Activated CD8-positive, alpha-beta memory T cell treated with anti-CD3 and anti-CD28 coated beads, Interleukin-2, amount 10 ng/mL, durations not matched to agents 7 days and 5 days (primary cell): ENCODE results near the gene PLPP2. TPM values are rescaled to one million over a fixed set of nuclear protein-coding genes. Genes with fewer than 3 reads are reported as not detected.
"Not testable (repeated sequence)": the region's sequence is repeated elsewhere in the genome, so short reads cannot be mapped to it uniquely, and the experiment has no call there.

Experiments used
- ATAC-seq: fragments of 150-1000 bp; cut with Tn5 transposase; one replicate; pipeline ENCODE4 v1.10.0; 2021; ENCODE audit warnings: moderate library complexity
- CTCF ChIA-PET: fragments of 350-600 bp; sonication (Branson Sonifier 250); formaldehyde crosslinking; loops from one replicate; lab custom pipeline; 2021; ENCODE audit warnings: antibody characterized with exemption; lab: Charles Lee
- DNase-seq: peaks from one replicate; pipeline ENCODE4 v3.0.0-alpha.2; 2020
- H3K27ac Mint-ChIP-seq: one replicate; pipeline ENCODE4 v1.8.0; 2021; ENCODE audit warnings: mild to moderate bottlenecking, mixed read lengths
- H3K27me3 Mint-ChIP-seq: one replicate; pipeline ENCODE4 v1.8.0; 2021; ENCODE audit warnings: mixed read lengths
- H3K36me3 Mint-ChIP-seq: one replicate; pipeline ENCODE4 v1.8.0; 2021; ENCODE audit warnings: mild to moderate bottlenecking, mixed read lengths
- H3K4me1 Mint-ChIP-seq: one replicate; pipeline ENCODE4 v1.8.0; 2021; ENCODE audit warnings: mixed read lengths
- H3K4me3 Mint-ChIP-seq: one replicate; pipeline ENCODE4 v1.8.0; 2021; ENCODE audit warnings: mild to moderate bottlenecking, moderate library complexity, mixed read lengths
- H3K9me3 Mint-ChIP-seq: one replicate; pipeline ENCODE4 v1.8.0; 2022; ENCODE audit warnings: low read depth, mixed read lengths
- total RNA-seq, 2 experiments: library from RNA; stranded (reverse); gene quantifications; one replicate each; pipeline ENCODE4 v1.2.3, GENCODE V29; 2021

PLPP2 gene
- total RNA-seq, 2 experiments from 2014 or later = not detected

DNA sequence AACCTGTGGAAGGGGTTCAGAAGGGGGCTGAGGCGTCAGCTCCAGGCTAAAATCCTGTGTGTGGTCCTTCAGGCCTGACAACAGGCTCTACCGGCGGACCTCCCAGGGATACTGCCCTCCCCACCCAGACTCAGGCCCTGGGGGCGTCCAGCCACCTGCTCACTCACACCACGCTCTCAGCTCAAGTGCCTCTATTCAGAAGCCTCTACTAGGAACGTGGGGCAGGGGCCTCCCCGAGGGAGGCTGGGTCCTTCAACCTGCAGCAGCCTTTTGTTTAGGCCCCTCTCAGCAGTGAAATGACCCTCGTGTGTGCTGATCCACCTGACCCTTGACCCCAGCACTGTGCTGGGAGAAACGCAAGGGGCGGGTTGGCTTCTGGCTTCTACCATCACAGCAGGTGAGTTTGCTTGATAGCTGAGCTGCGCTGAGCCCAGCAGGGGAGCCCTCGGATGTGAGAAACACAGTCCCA is 10.6 kb downstream of the PLPP2 start:
- Mint-ChIP-seq H3K4me1 (no peaks in the 10 kb centered on the region), H3K36me3 (no peaks in the 10 kb centered on the region), H3K27me3 (peaks cover 13% of the 10 kb centered on the region), H3K4me3 (no peak overlapping the region), H3K27ac (no peak overlapping the region), H3K9me3 (no peaks in the 10 kb centered on the region)
- DNase-seq (no peak), ATAC-seq (no peak)
- CTCF ChIA-PET = interaction anchor here (1.6 kb wide), 1 partner anchor 33 kb away, joined by 5 read pairs; no protein-coding TSS in a partner anchor

DNA sequence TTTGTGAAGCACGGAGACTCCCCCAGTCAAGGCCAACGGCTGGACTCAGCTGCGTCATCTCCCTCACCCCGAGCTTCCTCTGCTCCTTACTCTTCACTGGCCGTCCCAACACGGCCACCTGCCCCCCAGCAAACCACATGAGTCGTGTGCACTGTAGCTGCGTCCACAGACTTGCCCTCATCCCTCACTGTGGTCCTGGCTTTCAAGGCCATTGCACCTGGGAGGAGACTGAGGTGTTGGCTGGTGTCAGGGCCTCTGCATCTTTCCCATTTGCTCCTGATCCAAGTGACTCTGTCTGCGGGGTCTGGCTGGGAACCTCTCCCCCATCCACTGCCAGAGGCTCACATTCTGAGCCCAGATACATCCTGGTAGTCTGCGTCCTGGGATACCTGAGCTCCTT is 11.5 kb downstream of the PLPP2 start:
- ATAC-seq (no peak), DNase-seq (no peak)
- no peaks in the 10 kb centered on the region for H3K4me1 Mint-ChIP-seq
- no peak overlapping the region for H3K27ac Mint-ChIP-seq
- peaks cover 13% of the 10 kb centered on the region for H3K27me3 Mint-ChIP-seq
- H3K9me3 Mint-ChIP-seq = no peaks in the 10 kb centered on the region
- H3K36me3 Mint-ChIP-seq = no peaks in the 10 kb centered on the region
- no peak overlapping the region for H3K4me3 Mint-ChIP-seq
- CTCF ChIA-PET = interaction anchor here (1.6 kb wide), 1 partner anchor 32 kb away, joined by 5 read pairs; no protein-coding TSS in a partner anchor

DNA sequence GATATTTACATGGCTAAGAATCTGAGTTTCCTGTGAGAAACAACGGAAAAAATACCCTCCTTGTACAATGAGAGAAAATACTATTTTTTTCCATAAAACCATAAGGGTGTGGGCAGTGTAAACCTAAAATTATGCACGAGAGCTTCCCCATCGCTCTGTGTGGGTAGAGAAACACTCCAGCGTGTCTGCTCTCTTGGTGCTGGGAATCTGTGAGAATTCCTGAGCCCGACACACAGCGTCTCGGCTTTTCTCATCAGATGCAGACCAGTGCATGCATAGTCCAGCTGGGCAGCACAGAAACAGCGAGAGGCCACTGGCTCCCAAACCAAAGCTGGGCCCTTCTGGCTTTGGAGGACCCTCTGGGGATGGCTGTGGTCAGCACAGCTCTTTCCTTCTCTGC is 12.0 kb downstream of the PLPP2 start:
- CTCF ChIA-PET = interaction anchor here (1.6 kb wide), 1 partner anchor 32 kb away, joined by 5 read pairs; no protein-coding TSS in a partner anchor
- no peaks in the 10 kb centered on the region for H3K36me3 Mint-ChIP-seq
- no peaks in the 10 kb centered on the region for H3K4me1 Mint-ChIP-seq
- no peak for DNase-seq
- H3K27ac Mint-ChIP-seq = no peak overlapping the region
- H3K27me3 Mint-ChIP-seq = peaks cover 13% of the 10 kb centered on the region
- no peaks in the 10 kb centered on the region for H3K9me3 Mint-ChIP-seq
- no peak overlapping the region for H3K4me3 Mint-ChIP-seq
- no peak for ATAC-seq

DNA sequence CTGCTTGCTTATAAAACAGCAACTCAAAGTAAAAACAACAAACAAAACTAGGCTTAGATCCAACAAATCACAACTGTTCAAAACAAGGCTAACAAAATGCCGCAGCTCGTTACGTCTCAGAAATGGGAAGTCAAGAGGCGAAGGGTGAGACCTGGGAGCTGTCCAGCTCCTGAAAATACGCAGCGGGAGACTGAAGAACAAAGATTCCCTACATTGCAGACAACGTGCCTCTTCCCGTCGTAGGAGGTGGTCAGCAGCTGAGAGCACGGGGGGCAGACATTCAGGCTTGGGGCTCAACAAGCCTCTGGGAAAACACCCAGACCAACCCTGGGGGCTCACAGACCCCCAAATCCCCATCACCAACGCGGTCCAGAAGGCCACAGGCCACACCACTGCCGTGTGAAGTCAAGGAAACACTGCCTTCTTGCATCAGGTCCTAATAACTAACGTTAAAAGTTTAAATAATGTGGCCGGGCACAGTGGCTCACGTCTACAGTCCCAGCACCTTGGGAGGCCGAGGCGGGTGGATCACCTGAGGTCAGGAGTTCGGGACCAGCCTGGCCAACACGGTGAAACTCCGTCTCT is 13.5 kb downstream of the PLPP2 start:
- Mint-ChIP-seq H3K4me1 (no peaks in the 10 kb centered on the region), H3K27ac (no peak overlapping the region), H3K4me3 (no peak overlapping the region), H3K27me3 (peaks cover 17% of the 10 kb centered on the region), H3K36me3 (no peaks in the 10 kb centered on the region), H3K9me3 (no peaks in the 10 kb centered on the region)
- no peak for ATAC-seq
- CTCF ChIA-PET = no interaction called here
- DNase-seq = no peak

DNA sequence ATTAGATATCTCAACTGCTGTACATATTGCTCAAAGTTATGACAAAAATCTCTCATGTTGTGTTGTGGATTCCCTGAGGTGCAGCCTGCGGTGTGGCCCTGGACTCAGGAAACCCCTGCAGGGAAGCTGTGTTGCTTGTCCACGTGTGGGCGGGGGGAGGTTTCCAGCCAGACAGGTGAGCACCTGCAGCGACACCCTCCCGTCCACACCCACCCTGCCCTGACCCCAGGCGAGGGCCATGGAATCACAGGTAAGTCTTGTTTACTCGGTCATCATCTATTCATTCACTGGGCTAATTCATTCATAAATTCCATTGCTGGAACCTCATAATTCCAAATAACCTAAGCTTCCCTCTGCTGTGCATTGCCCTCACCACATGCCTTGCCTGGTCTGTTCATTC is 14.1 kb downstream of the PLPP2 start:
- Mint-ChIP-seq H3K27ac (no peak overlapping the region), H3K4me3 (no peak overlapping the region), H3K36me3 (no peaks in the 10 kb centered on the region), H3K9me3 (no peaks in the 10 kb centered on the region), H3K27me3 (peaks cover 18% of the 10 kb centered on the region), H3K4me1 (no peaks in the 10 kb centered on the region)
- DNase-seq = no peak
- CTCF ChIA-PET = no interaction called here
- ATAC-seq = no peak

DNA sequence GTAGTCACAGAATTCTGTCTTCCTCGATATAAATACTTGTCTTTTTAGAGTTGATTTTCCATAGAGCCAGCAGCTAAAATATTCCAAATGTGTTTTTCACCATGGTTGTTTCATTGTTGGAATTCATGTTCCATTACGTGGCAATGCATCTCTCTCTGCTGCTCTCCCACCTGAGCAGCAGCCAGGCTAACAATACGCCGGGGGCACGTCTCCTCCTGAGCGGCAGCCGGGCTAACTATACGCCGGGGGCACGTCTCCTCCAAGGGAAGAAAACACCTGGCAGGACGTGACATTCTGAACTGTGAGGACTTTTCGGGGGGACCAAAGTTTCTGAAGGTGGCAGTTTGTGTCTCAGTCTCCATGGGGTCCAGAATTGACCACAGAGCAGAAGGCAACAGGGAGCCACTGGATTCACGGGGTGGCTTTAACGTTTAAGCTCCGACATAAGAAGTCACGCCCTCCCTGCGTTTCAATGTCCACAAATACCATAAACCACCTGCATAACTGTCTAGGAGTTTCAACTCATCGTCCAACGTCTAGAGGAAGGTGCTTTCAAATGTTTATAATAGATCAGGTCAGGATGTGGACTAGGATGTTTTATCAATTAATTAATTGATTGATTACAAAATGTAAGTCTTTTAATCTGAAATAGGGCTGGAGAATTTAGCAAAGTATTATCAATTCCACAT is 15.1 kb downstream of the PLPP2 start:
- no peak for ATAC-seq
- peaks cover 21% of the 10 kb centered on the region for H3K27me3 Mint-ChIP-seq
- H3K4me1 Mint-ChIP-seq = no peaks in the 10 kb centered on the region
- no peaks in the 10 kb centered on the region for H3K9me3 Mint-ChIP-seq
- H3K4me3 Mint-ChIP-seq = no peak overlapping the region
- DNase-seq = no peak
- H3K27ac Mint-ChIP-seq = no peak overlapping the region
- CTCF ChIA-PET = no interaction called here
- no peaks in the 10 kb centered on the region for H3K36me3 Mint-ChIP-seq

DNA sequence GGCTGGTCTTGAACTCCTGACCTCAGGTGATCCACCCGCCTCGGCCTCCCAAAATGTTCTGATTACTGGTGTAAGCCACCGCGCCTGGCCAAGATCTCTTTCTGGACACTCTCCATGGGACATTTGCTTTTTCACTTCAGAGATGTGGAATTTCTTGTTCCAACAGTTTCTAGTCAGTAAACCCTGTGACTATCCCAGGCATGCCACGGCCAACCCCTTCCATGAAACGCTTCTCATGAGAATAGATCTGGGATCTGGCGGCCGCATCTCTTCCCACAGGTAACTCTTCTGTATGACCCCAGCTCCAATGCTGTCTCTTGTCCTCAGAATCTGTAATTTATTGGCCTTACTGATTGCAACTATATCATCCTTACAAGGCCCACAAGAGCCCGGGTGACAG is 16.2 kb downstream of the PLPP2 start:
- no peaks in the 10 kb centered on the region for H3K9me3 Mint-ChIP-seq
- ATAC-seq (no peak), DNase-seq (no peak)
- no peaks in the 10 kb centered on the region for H3K4me1 Mint-ChIP-seq
- CTCF ChIA-PET = no interaction called here
- no peak overlapping the region for H3K27ac Mint-ChIP-seq
- no peaks in the 10 kb centered on the region for H3K36me3 Mint-ChIP-seq
- H3K27me3 Mint-ChIP-seq = peaks cover 21% of the 10 kb centered on the region
- H3K4me3 Mint-ChIP-seq = no peak overlapping the region

DNA sequence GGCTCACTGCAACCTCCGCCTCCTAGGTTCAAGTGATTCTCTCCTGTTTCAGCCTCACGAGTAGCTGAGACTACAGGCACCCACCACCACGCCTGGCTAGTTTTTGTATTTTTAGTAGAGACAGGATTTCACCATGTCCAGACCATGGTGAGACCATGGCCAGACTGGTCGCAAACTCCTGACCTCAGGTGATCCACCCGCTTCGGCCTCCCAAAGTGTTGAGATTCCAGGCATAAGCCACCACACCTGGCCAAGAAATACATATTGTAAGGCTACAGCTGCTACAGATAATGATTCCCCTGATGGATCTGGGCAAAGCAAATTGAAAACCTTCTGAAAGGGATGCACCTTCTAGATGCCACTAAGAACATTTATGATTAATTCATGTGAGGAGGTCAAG is 17.8 kb downstream of the PLPP2 start:
- CTCF ChIA-PET = interaction anchor here (1.6 kb wide), 1 partner anchor 26 kb away, joined by 4 read pairs; no protein-coding TSS in a partner anchor
- Mint-ChIP-seq H3K36me3 (no peaks in the 10 kb centered on the region), H3K4me1 (no peaks in the 10 kb centered on the region), H3K27me3 (peaks cover 27% of the 10 kb centered on the region), H3K4me3 (no peak overlapping the region), H3K9me3 (no peaks in the 10 kb centered on the region), H3K27ac (no peak overlapping the region)
- no peak for ATAC-seq
- DNase-seq = no peak

DNA sequence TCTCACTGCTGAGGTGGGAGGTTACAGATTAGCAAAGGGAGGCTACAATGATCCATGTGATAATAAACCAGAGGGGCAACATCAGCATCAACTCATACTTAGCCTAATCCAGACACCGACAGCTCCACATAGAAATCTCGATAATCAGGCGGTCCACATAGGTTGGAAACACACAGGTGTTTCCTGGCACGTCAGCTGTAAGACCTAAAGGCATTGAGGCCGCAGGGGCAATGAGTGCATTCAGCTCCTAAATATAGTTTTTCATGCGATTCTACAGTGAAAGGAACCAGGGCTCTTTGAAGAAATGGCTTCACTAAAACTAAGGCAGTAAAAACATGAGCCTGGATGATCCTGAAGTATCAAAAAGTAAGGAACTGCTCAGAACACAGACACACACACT is 19.3 kb downstream of the PLPP2 start:
- H3K27ac Mint-ChIP-seq = no peak overlapping the region
- H3K4me3 Mint-ChIP-seq = no peak overlapping the region
- no peaks in the 10 kb centered on the region for H3K36me3 Mint-ChIP-seq
- no peaks in the 10 kb centered on the region for H3K9me3 Mint-ChIP-seq
- CTCF ChIA-PET = interaction anchor here (1.4 kb wide), 1 partner anchor 238 kb away, joined by 4 read pairs; no protein-coding TSS in a partner anchor
- ATAC-seq = no peak
- H3K27me3 Mint-ChIP-seq = peaks cover 31% of the 10 kb centered on the region
- peaks cover 7% of the 10 kb centered on the region for H3K4me1 Mint-ChIP-seq
- DNase-seq = no peak

DNA sequence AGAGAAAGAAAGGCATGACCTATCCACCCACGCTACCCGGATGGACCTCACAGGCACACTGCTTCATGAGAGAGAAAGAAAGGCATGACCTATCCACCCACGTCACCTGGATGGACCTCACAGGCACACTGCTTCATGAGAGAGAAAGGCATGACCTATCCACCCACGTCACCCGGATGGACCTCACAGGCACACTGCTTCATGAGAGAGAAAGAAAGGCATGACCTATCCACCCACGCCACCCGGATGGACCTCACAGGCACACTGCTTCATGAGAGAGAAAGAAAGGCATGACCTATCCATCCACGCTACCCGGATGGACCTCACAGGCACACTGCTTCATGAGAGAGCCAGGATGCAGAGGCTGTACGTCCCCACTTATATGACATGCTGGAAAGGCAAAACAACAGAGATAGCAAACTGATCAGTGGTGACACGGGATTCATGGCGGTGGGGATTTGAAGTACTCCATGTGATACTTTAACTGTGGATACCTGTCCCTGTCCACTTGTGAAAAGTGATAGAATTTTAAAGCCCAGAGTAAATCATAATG is 20.4 kb downstream of the PLPP2 start:
- H3K4me3 Mint-ChIP-seq, H3K36me3 Mint-ChIP-seq, ATAC-seq: not testable (repeated sequence)

DNA sequence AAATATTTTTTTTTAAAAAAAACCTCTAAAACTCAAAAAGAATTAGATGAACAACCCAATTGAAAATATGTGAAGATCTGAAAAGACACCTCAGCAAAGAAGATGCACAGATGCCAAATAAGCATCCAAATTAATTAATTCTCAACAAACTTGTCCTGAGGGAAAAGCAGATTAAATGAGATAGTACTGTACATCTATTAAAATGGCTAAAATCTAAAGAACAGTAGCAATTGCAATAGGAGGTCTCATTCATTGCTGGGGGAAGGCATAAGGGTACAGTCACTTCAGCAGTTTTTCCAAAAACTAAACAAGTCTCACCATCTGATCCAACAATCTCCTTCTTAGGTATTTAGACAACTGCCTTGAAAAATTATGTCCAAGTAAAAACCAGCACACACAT is 22.0 kb downstream of the PLPP2 start:
- ATAC-seq (no peak), DNase-seq (no peak)
- Mint-ChIP-seq H3K4me1 (peaks cover 11% of the 10 kb centered on the region), H3K27me3 (peaks cover 54% of the 10 kb centered on the region), H3K9me3 (no peaks in the 10 kb centered on the region), H3K4me3 (no peak overlapping the region), H3K36me3 (no peaks in the 10 kb centered on the region), H3K27ac (no peak overlapping the region)
- CTCF ChIA-PET = no interaction called here

More for the DNA sequence above, 20.4 kb downstream of the PLPP2 start:
- H3K27ac Mint-ChIP-seq, DNase-seq, CTCF ChIA-PET, H3K9me3 Mint-ChIP-seq: not testable (repeated sequence)
- H3K27me3 Mint-ChIP-seq = peaks cover 41% of the 10 kb centered on the region
- peaks cover 11% of the 10 kb centered on the region for H3K4me1 Mint-ChIP-seq

DNA sequence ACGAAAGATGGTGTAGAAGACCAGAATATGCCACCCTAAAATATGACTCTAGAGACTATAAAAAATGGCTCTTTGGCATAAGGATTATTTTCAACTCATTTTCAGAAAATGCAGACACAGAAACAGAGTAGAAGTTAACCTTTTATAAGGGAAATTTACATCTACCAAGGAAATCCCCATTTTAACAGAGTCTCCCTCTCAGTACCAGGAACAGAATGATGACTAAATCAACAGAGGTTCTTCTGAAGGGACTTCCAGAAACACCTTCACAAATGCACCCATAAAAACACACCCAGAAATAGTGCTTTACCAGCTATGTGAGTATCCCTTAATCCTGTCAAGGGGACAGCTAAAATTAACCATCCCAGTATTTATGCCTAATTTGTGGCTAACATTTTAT is 29.1 kb downstream of the PLPP2 start:
- DNase-seq (no peak), ATAC-seq (no peak)
- peaks cover 35% of the 10 kb centered on the region for H3K27me3 Mint-ChIP-seq
- H3K9me3 Mint-ChIP-seq = no peaks in the 10 kb centered on the region
- no peaks in the 10 kb centered on the region for H3K36me3 Mint-ChIP-seq
- peaks cover 6% of the 10 kb centered on the region for H3K4me1 Mint-ChIP-seq
- H3K4me3 Mint-ChIP-seq = no peak overlapping the region
- no peak overlapping the region for H3K27ac Mint-ChIP-seq
- CTCF ChIA-PET = no interaction called here

DNA sequence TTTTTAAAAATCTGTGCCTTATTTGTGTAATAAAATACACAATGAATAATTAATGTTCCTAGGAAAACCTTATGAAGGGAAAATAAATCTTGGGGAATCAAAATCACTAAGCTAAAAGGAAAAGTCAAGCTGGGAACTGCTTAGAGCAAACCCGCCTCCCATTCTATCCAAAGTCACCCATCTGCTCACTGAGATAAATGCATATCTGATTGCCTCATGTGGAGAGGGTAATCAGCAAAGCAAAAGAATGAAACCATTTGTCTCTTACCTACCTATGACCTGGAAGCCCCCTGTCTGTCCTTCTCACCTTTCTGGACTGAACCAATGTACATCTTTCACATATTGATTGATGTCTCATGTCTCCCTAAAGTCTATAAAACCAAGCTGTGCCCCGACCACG is 34.4 kb downstream of the PLPP2 start:
- not testable (repeated sequence) for H3K36me3 Mint-ChIP-seq, H3K27ac Mint-ChIP-seq, ATAC-seq, DNase-seq, H3K9me3 Mint-ChIP-seq, H3K4me1 Mint-ChIP-seq, H3K4me3 Mint-ChIP-seq
- H3K27me3 Mint-ChIP-seq = peaks cover 46% of the 10 kb centered on the region
- CTCF ChIA-PET = interaction anchor here (1.0 to 1.3 kb wide), 2 partner anchors 10 kb away, joined by 3 read pairs; no protein-coding TSS in a partner anchor
